ENCODE data around the gene HOXB3. TPM values are rescaled to one million over a fixed set of nuclear protein-coding genes. Genes with fewer than 3 reads are reported as not detected.
A peak's percentile ranks its signal among the peaks of the same experiment; 100 is the strongest.

Gene HOXB3
- total and polyA plus RNA-seq, 12 donors, result 2.3 to 28.8 (median 8.8) TPM

- no peak overlapping the region for H3K4me3 ChIP-seq
Measured at GRCh38 chr17:48559122-48559839, 30.8 kb downstream of the HOXB3 start.

GRCh38 chr17:48558831-48559121 is 31.3 kb downstream of the HOXB3 start:
- WGBS, 4 donors, result 81 to 85% (median 82%) methylated on average over 2 of the region's 2 CpGs
- Histone ChIP-seq H3K4me1 (replicated peaks in 1 of 2) (peaks cover 0 to 42% of the 10 kb centered on the region in 2 donors), H3K4me3 (no peak overlapping the region), H3K36me3 (replicated peaks in 1 of 2) (no peaks in the 10 kb centered on the region), H3K9me3 (replicated peaks in 1 of 3) (no peaks in the 10 kb centered on the region), H3K27me3 (no peaks in the 10 kb centered on the region), H3K27ac (no peak overlapping the region)
- DNase-seq, result no peak
- intact Hi-C loops (cut with DNase I), result no loop called here
- TF ChIP-seq POLR2A (IDR thresholded peaks at IDR 0.05), result no peak
- TF ChIP-seq CTCF (IDR thresholded peaks at IDR 0.05), result no peak

More at GRCh38 chr17:48559122-48559839, 30.8 kb downstream of the HOXB3 start:
- peak in 1 of 7 donors; percentile 7 for DNase-seq
- Histone ChIP-seq H3K4me1 (replicated peaks in 1 of 2) (peaks cover 0 to 42% of the 10 kb centered on the region in 2 donors), H3K9me3 (replicated peaks in 1 of 3) (no peaks in the 10 kb centered on the region), H3K36me3 (replicated peaks in 1 of 2) (no peaks in the 10 kb centered on the region), H3K27me3 (no peaks in the 10 kb centered on the region), H3K27ac (peak overlapping the region in 2 of 5 donors; percentile 17 to 54)
- intact Hi-C loops (cut with DNase I), result no loop called here
- no peak for TF ChIP-seq POLR2A (IDR thresholded peaks at IDR 0.05)
- 79 to 85% (median 80%) methylated on average over 16 of the region's 16 CpGs for WGBS, 4 donors

- Histone ChIP-seq H3K27ac (peak overlapping the region in 1 of 5 donors; percentile 89), H3K4me3 (no peak overlapping the region), H3K27me3 (no peaks in the 10 kb centered on the region), H3K36me3 (replicated peaks in 1 of 2) (no peaks in the 10 kb centered on the region), H3K9me3 (replicated peaks in 1 of 3) (no peaks in the 10 kb centered on the region), H3K4me1 (replicated peaks in 1 of 2) (peaks cover 0 to 37% of the 10 kb centered on the region in 2 donors)
- no peak for TF ChIP-seq CTCF (IDR thresholded peaks at IDR 0.05)
- no peak for TF ChIP-seq POLR2A (IDR thresholded peaks at IDR 0.05)
- intact Hi-C loops (cut with DNase I), result no loop called here
- WGBS, 4 donors, result 79 to 85% (median 81%) methylated on average over 13 of the region's 13 CpGs
- DNase-seq, result no peak
Measured at GRCh38 chr17:48558057-48558830, 31.8 kb downstream of the HOXB3 start.

- H3K4me1 ChIP-seq (replicated peaks in 1 of 2), result peaks cover 0 to 39% of the 10 kb centered on the region in 2 donors
- peak in 1 of 7 donors; percentile 6 for DNase-seq
- H3K4me3 ChIP-seq, result no peak overlapping the region
- no peaks in the 10 kb centered on the region for H3K36me3 ChIP-seq (replicated peaks in 1 of 2)
- no peaks in the 10 kb centered on the region for H3K9me3 ChIP-seq (replicated peaks in 1 of 3)
- no peak for TF ChIP-seq POLR2A (IDR thresholded peaks at IDR 0.05)
- TF ChIP-seq CTCF (IDR thresholded peaks at IDR 0.05), result no peak
- no peaks in the 10 kb centered on the region for H3K27me3 ChIP-seq
- 38 to 62% (median 48%) methylated on average over 7 of the region's 7 CpGs for WGBS, 4 donors
- intact Hi-C loops (cut with DNase I), result no loop called here
- H3K27ac ChIP-seq, result peak overlapping the region in 3 of 5 donors; percentile 13 to 89 (median 76)
Measured at GRCh38 chr17:48556576-48557401, 33.3 kb downstream of the HOXB3 start.
